Glomerular endothelial cell (primary cell): ENCODE results near the gene UBAP1. TPM values are rescaled to one million over a fixed set of nuclear protein-coding genes. Genes with fewer than 3 reads are reported as not detected.

Experiments
- total RNA-seq: library from RNA; depleted of rRNA; stranded (reverse); fragments of >200 nt; gene quantifications from 2 replicates; pipeline ENCODE4 v1.2.3, GENCODE V29; 2015

UBAP1 gene
- total RNA-seq, 1 donor from 2014 or later, result 34.5 TPM

Other genes with a start within 250 kb of the UBAP1 start
- 31.6 and 35.2 TPM in 2 replicates for gene UBAP2, start 130.2 kb upstream of the UBAP1 start, total RNA-seq
- 25.0 and 25.3 TPM in 2 replicates for gene DCAF12, start 52.3 kb upstream of the UBAP1 start, total RNA-seq
- gene KIF24, start 150.2 kb downstream of the UBAP1 start, total RNA-seq, result 0.63 and 1.8 TPM in 2 replicates
- gene NUDT2, start 150.5 kb downstream of the UBAP1 start, total RNA-seq, result 29.7 and 34.0 TPM in 2 replicates
- gene MYORG, start 197.9 kb downstream of the UBAP1 start, total RNA-seq, result 14.2 and 15.2 TPM in 2 replicates